ENCODE data around the gene MATN4. TPM values are rescaled to one million over a fixed set of nuclear protein-coding genes. Genes with fewer than 3 reads are reported as not detected.

MATN4 gene
- total RNA-seq, 1 donor from 2014 or later = not detected

GRCh38 chr20:45341939-45342854 lies 34.1 kb upstream of the MATN4 start:
- no peak for DNase-seq (ENCODE audit: low read depth, low spot score)

GRCh38 chr20:45341579-45341938 lies 33.5 kb upstream of the MATN4 start:
- DNase-seq (ENCODE audit: low read depth, low spot score) = no peak

DNA sequence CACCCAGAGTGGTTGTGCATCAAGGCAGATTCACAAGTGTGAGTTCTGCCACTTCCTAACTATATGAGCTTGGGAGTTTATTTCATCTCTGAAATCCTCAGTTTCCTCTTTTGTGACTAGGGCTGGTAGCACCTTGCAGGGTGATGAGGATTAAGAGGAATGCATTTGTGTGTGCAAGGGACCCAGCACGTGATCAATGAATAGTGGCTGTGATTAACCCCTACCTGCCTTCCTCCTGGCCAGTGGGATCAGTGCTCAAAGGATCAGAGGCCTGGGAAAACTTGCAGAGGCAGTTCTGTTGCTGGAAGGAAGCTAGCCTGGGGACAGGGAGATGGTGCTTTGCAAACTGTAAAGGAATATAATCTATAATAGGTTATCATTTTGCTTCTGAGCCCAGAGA lies 32.9 kb upstream of the MATN4 start:
- DNase-seq (ENCODE audit: low read depth, low spot score) = no peak

- no peak for DNase-seq (ENCODE audit: low read depth, low spot score)
These were observed 32.2 kb upstream of the MATN4 start for GRCh38 chr20:45340236-45340847.

DNA sequence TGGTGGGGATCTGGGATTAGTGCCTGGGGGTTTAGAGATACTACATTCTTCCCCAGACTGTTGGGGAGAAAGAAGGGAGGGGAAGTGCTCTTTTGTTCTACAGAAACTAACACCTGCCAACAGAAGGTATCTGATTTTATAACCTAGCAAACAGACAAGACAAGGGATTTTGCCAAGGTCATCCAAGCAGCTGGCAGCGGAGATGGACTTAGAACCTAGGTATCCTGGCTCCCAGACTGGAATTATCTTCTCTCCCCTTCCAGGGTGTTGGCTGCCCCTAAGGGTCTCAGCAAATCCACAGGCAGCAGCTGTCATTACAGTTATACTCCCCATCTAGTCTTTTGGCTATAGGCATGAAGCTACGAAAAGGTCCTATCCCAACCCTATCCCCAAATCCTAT lies 31.7 kb upstream of the MATN4 start:
- DNase-seq (ENCODE audit: low read depth, low spot score) = no peak

DNA sequence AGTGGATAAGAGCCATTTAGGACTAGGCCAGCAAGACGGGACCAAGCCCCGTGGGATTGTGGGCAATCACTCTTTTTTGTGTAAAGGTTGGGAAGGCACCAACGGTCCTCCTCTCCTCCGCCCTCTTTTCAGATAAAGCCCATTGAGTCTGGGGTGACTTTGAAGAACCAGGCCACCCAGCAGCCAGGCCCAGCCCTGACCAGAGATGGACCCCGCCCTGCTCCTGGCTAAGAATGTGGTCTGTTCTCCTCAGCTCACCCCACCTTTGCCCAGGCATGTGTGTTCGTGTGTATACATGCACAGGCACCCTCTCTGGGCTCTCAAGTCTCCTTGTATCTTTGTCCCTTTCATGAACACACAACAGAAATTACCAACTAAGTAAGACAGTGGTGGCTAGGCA lies 31.0 kb upstream of the MATN4 start:
- DNase-seq (ENCODE audit: low read depth, low spot score) = no peak

GRCh38 chr20:45338121-45339030 lies 30.3 kb upstream of the MATN4 start:
- DNase-seq (ENCODE audit: low read depth, low spot score) = no peak

DNA sequence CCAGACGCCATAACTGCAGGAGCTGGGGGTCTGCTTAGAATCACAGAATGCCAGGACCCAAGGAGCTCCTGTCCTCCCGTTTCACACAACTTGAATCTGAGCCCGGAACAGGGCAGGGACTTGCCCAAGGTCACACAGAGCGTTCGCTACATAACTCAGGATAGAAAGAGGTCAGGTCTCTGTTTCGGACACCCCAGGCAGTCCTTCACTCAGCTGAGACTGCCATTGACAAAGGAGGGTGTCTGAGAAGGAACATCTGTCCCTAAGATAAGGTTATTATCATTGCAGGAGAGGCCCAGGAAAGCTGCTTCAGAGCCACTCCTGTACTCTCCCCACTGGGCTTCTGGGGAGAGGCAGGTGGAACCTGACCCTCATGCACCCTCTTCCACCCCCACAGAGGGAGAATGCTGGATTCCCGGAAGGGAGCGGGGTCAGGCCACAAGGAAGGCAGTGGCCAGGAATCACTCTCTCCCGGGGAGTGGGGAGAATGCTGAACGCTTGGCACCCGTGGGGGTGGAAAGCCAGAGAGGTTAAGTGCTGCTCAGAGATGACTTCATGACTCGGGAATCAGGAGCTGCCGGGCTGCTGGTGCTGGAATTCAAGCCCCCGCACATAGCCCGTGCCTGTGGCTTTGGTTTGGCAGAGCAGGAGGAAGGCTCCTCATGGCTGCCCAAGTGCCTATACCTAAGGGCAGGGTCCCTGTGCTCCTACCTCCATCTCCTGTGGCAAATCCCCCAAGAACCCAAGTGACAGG lies 29.4 kb upstream of the MATN4 start:
- no peak for DNase-seq (ENCODE audit: low read depth, low spot score)

DNA sequence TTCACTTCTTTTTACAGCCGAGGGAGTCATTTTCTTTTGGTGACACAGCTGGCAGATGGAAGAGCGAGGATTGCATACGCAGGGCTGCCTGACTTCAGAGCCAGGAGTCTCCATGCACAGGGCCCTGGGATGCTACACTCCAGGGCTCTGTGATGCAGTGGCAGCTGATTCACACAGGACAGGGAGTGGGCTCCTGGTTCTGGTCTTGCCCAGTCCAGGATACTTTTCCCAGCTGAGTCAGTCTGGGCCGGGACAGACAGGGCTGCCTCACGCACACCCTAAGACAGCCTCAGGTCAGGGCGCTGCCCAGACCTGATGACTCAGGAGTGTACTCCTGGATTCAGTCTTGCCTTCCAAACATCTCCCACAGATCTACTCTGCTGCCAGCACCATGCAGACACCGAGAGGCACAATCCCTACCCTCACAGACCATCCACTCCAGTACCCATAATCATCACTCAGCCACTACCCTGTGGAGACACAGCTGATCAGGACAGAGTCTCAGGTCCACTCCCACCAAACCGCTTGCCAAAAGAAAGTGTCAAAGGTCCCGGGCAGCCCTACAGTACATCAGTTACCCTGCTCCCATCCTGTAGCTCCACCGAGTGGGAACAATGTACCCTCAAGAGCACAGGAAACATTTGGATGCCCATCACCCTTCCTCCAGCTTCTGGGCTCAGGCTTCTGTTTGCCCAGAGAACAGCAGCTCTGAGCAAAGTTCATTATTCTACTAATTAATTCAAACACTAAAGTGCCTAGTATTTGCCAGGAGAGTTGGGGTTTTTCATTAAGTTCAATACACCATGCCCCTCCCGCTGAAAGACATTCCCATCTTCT lies 28.6 kb upstream of the MATN4 start:
- DNase-seq (ENCODE audit: low read depth, low spot score) = no peak

DNA sequence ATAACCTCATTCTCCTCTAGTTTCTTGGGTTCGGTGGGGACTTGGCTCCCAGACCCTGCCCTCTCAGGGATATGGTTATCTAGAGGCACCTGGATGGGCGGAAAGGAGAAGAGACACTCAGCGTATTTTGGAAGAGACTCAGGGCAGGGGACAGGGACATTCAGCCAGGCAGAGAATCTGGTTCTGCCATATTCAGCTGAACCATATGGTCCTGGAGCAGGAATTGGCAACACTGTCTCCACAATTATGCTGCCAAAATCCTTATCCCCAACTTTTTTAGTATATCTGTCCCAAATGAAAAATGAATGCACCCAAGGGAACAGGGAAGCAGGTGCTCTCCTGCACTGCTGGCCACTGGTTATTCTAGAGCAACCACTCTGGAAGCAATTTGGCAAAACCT lies 22.4 kb upstream of the MATN4 start:
- no peak for DNase-seq (ENCODE audit: low read depth, low spot score)

GRCh38 chr20:45329497-45330319 lies 21.6 kb upstream of the MATN4 start:
- no peak for DNase-seq (ENCODE audit: low read depth, low spot score)

GRCh38 chr20:45328451-45328850 lies 20.4 kb upstream of the MATN4 start:
- no peak for DNase-seq (ENCODE audit: low read depth, low spot score)

GRCh38 chr20:45325371-45325770 lies 17.3 kb upstream of the MATN4 start:
- DNase-seq (ENCODE audit: low read depth, low spot score) = no peak

DNA sequence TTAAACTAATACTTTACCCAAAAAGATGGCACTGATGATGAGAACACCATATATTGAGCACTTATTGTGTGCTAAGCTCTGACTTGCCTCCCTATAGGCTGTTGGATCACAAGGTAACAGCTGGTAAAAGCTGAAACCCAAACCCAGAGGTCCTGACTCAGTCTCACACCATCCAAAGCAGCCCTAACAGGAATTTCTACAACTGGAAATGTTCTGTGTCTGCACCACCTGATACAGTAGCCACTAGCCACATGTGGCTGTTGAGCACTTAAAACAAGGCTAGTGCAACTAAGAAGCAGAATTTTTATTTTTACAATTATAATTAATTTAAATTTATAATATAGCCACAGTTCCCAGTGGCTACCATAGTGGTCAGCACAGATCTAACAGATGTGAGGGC lies 15.6 kb upstream of the MATN4 start:
- no peak for DNase-seq (ENCODE audit: low read depth, low spot score)

DNA sequence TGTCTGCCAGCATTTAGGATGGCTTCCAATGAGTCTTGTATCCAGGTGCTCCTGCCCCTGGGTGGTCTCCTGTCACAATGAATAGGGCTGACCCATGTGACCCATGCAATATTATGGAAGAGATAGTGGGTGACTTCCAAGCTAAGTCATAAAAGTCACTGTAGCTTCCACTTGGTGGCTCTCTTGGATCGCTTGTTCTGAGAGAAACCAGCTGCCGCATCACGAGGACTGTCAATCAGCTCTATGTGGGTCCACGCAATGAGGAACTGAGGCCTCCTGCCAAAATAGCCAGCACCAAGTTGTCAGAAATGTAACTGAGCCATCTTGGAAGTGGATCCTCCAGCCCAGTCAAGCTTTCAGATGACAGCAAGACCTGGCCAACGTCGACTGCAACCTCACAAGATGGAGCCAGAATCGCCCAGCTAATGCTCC lies 14.9 kb upstream of the MATN4 start:
- DNase-seq (ENCODE audit: low read depth, low spot score) = no peak

DNA sequence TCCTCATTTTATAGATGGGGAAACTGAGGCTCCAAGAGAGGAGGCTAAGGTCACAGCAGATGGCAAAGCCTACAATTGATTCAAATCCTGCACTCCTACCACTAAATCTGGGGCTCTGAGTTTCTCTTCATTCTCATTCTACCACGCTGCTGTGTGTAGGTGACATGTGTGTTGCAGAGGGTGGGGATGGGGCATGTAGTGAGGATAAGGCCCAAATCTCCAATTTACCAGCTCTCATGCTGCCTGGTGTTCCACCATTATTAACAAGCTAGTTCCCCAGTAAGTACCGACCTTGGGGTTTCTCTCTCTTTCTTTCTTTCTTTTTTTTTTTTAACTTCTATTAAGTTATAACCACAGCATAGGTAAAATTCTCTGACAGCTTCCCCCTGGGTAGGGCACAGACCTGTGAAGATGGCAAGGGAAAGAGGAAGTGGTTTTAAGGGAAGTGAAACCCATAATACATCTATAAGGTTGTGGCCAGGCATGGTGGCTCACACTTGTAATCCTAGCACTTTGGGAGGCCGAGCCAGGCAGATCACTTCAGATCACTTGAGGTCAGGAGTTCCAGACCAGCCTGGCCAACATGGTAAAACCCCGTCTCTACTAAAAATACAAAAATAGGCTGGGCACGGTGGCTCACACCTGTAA lies 13.0 kb upstream of the MATN4 start:
- DNase-seq (ENCODE audit: low read depth, low spot score) = no peak

DNA sequence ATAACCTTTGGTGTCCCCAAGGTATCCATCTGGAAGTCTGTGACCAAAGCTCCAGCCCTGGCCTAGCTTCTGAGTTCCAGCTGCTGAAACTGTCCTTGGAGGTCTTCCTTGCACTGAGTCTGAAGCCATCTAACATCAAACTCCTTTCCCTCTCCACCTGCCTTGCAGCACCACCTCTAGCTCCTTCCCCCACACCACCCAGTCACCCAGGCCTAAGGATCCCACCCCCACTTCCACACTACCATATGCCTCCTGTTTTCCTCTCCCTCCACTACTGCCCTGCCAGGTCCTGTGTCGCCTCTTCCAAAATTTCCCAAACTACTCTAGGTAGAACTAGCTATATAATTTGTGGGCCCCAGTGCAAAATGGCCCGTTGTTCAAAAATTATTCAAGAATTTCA lies 10.8 kb upstream of the MATN4 start:
- no peak for DNase-seq (ENCODE audit: low read depth, low spot score)

DNA sequence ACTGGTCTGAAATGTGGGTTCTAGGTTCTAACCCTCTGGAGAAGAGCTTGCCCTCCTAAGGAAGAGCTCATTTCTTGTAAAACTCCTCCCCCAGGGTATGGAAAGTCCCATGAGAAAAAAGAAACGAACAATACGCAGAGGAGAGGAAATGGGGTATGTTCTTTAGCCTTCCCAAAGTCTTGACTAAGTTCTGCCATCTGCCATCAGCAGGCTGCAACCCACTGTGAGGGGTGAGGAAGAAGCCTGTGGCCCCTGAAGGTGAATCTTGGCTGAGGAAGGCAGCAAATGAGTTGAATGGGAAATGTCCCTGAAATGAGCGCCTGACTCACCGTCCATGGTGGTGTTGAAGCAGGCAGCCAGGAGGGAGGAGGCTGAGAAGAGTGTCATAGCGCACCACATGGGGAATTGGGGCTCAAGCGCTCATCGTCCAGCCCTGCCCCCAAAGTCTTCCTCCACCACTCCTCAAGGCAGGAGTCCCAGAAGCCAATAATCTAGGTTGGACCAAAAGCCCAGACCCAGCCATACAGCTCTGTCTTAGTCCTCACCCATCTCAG lies 10.4 kb upstream of the MATN4 start:
- DNase-seq (ENCODE audit: low read depth, low spot score) = no peak

- DNase-seq (ENCODE audit: low read depth, low spot score) = no peak
These were observed 9.7 kb upstream of the MATN4 start for GRCh38 chr20:45317826-45318225.
